SU-DHL-6 (cell line): ENCODE results near the gene FOXF1.

Experiments
- H2AFZ ChIP-seq: fragments of 200-600 bp; sonication (generic); 2 replicates; pipeline ENCODE4 v1.6.1; 2014; ENCODE audit warnings: low read depth, mild to moderate bottlenecking, moderate library complexity, mixed read lengths, antibody characterized with exemption, low read length; ENCODE audit not compliant: severe bottlenecking
- H3F3A ChIP-seq: fragments of 200-600 bp; shearing (Covaris generic); 2 replicates; pipeline ENCODE4 v1.6.0; 2016; ENCODE audit warnings: antibody characterized with exemption, mild to moderate bottlenecking; ENCODE audit not compliant: insufficient read depth
- H3K27ac ChIP-seq: fragments of 200-600 bp; sonication (generic); 2 replicates; pipeline ENCODE4 v1.5.1; 2016; ENCODE audit warnings: low read depth, mild to moderate bottlenecking, low read length, moderate library complexity, mixed read lengths
- H3K27me3 ChIP-seq: fragments of 200-600 bp; sonication (generic), shearing (Covaris generic); 2 replicates; pipeline ENCODE4 v1.6.0; 2014; ENCODE audit warnings: mild to moderate bottlenecking, low read length
- H3K36me3 ChIP-seq: fragments of 200-600 bp; sonication (generic); 2 replicates; pipeline ENCODE4 v1.6.1; 2014; ENCODE audit warnings: mild to moderate bottlenecking, low read length, mixed read lengths
- H3K4me2 ChIP-seq: fragments of 300-600, 200-600 bp; shearing (Covaris generic), sonication (generic); 2 replicates; pipeline ENCODE4 v1.6.0; 2014; ENCODE audit warnings: low read length, low read depth, mild to moderate bottlenecking; ENCODE audit not compliant: poor library complexity, severe bottlenecking
- H3K4me3 ChIP-seq: fragments of 200-600 bp; sonication (generic); 2 replicates; pipeline ENCODE4 v1.5.1; 2014; ENCODE audit warnings: antibody characterized with exemption, low read length, mild to moderate bottlenecking, mixed read lengths; ENCODE audit not compliant: insufficient read depth, poor library complexity, severe bottlenecking
- H3K79me2 ChIP-seq: fragments of 200-600 bp; sonication (generic); 2 replicates; pipeline ENCODE4 v1.6.1; 2014; ENCODE audit warnings: mild to moderate bottlenecking, low read length, moderate library complexity; ENCODE audit not compliant: insufficient read depth
- H3K9ac ChIP-seq: fragments of 200-600 bp; sonication (generic); 2 replicates; pipeline ENCODE4 v1.7.0; 2014; ENCODE audit warnings: mild to moderate bottlenecking, low read length
- H3K9me2 ChIP-seq: fragments of 200-600 bp; sonication (generic); replicated peaks from 2 replicates; pipeline ENCODE4 v1.6.1; 2014; ENCODE audit warnings: low read length; ENCODE audit not compliant: insufficient read depth
- H3K9me3 ChIP-seq: fragments of 200-600 bp; sonication (generic); 2 replicates; pipeline ENCODE4 v1.6.1; 2014; ENCODE audit warnings: low read length, mixed read lengths; ENCODE audit not compliant: insufficient read depth
- H4K20me1 ChIP-seq: fragments of 200-600 bp; sonication (generic); 2 replicates; pipeline ENCODE4 v1.6.1; 2014; ENCODE audit warnings: low read depth, mild to moderate bottlenecking, antibody characterized with exemption, low read length, moderate library complexity, mixed read lengths
- EZH2phosphoT487 ChIP-seq: fragments of 200-600 bp; sonication (generic), shearing (Covaris generic); conservative IDR thresholded peaks from 2 replicates; pipeline ENCODE4 v1.6.1; 2018; ENCODE audit warnings: mild to moderate bottlenecking, antibody characterized with exemption, low read length, moderate library complexity, mixed read lengths
- TF ChIP-seq, protein P1 (sequence below): fragments of 200-600 bp; sonication (generic); IDR thresholded peaks from one replicate; pipeline ENCODE4 v1.5.1; 2017; ENCODE audit warnings: antibody characterized with exemption, mild to moderate bottlenecking, low read length, moderate library complexity; ENCODE audit not compliant: insufficient read depth, poor library complexity, severe bottlenecking

The FOXF1 gene

DNA sequence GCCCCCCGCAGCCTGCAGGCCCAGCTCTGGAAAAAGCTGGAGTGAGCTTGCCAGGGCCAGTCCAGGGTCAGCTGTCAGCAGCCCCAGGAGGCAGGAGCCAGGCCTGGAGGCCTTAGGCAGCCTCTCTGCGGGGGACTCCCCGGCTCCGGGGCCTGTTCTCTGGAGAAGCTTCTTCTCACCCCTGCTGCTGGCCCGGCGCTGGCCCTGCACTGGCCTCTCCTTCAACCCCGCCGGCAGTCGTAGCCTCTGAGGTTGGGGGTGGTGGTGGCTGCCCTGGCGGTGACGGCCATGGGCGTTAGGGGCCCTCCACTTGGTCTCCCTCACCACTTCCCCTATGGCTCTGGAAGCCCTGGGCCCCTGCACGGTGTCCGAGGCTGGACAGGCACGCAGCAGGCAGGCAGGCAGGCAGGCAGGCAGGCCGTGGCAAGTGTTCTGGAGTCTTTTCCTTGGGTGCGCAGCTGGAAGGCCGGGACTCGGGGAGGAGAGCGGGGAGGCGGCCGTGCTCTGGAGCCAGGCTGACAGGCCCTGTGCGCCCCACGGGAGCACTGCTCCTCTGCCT, 2.1 kb downstream of the FOXF1 start:
- H3F3A ChIP-seq = no peaks in the 10 kb centered on the region
- H3K27me3 ChIP-seq = no peaks in the 10 kb centered on the region
- H3K36me3 ChIP-seq = no peaks in the 10 kb centered on the region
- H3K4me3 ChIP-seq = no peak overlapping the region
- no peak overlapping the region for H3K27ac ChIP-seq
- H2AFZ ChIP-seq = no peak overlapping the region
- TF ChIP-seq, protein P1, sequence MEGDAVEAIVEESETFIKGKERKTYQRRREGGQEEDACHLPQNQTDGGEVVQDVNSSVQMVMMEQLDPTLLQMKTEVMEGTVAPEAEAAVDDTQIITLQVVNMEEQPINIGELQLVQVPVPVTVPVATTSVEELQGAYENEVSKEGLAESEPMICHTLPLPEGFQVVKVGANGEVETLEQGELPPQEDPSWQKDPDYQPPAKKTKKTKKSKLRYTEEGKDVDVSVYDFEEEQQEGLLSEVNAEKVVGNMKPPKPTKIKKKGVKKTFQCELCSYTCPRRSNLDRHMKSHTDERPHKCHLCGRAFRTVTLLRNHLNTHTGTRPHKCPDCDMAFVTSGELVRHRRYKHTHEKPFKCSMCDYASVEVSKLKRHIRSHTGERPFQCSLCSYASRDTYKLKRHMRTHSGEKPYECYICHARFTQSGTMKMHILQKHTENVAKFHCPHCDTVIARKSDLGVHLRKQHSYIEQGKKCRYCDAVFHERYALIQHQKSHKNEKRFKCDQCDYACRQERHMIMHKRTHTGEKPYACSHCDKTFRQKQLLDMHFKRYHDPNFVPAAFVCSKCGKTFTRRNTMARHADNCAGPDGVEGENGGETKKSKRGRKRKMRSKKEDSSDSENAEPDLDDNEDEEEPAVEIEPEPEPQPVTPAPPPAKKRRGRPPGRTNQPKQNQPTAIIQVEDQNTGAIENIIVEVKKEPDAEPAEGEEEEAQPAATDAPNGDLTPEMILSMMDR = no peak
- no peak for TF ChIP-seq EZH2phosphoT487
- no peak overlapping the region for H3K4me2 ChIP-seq
- H3K9me2 ChIP-seq = no peaks in the 10 kb centered on the region
- H3K9me3 ChIP-seq = no peaks in the 10 kb centered on the region
- H3K79me2 ChIP-seq = no peaks in the 10 kb centered on the region
- no peaks in the 10 kb centered on the region for H4K20me1 ChIP-seq
- no peak overlapping the region for H3K9ac ChIP-seq

DNA sequence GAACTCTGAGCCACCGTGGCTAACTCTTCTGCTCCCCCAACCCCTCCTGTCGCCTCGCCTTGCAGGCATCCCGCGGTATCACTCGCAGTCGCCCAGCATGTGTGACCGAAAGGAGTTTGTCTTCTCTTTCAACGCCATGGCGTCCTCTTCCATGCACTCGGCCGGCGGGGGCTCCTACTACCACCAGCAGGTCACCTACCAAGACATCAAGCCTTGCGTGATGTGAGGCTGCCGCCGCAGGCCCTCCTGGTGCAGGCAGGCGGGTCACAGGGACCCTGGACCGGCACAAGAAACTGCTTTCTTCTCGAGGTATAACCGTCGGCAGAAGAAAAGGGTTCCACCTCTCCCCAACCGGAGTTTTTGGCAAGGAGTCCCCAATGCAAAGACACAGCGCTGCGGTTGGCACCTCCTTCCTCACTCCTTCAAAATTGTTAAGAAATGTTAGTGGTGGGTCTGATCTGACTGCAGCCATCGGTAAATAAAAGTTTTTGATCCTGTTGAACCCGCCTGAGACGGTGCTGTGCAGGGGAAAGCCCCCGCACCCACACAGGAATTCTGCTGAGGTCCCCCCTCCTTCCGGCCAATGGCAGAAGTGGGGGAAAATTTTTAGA, 2.6 kb downstream of the FOXF1 start:
- TF ChIP-seq, protein P1 = no peak
- TF ChIP-seq EZH2phosphoT487 = no peak
- H3K9ac ChIP-seq = no peak overlapping the region
- no peak overlapping the region for H3K4me3 ChIP-seq
- no peaks in the 10 kb centered on the region for H4K20me1 ChIP-seq
- no peaks in the 10 kb centered on the region for H3F3A ChIP-seq
- no peaks in the 10 kb centered on the region for H3K27me3 ChIP-seq
- H3K4me2 ChIP-seq = no peak overlapping the region
- H3K27ac ChIP-seq = no peak overlapping the region
- H3K36me3 ChIP-seq = no peaks in the 10 kb centered on the region
- H3K9me3 ChIP-seq = no peaks in the 10 kb centered on the region
- no peak overlapping the region for H2AFZ ChIP-seq
- no peaks in the 10 kb centered on the region for H3K9me2 ChIP-seq
- no peaks in the 10 kb centered on the region for H3K79me2 ChIP-seq

DNA sequence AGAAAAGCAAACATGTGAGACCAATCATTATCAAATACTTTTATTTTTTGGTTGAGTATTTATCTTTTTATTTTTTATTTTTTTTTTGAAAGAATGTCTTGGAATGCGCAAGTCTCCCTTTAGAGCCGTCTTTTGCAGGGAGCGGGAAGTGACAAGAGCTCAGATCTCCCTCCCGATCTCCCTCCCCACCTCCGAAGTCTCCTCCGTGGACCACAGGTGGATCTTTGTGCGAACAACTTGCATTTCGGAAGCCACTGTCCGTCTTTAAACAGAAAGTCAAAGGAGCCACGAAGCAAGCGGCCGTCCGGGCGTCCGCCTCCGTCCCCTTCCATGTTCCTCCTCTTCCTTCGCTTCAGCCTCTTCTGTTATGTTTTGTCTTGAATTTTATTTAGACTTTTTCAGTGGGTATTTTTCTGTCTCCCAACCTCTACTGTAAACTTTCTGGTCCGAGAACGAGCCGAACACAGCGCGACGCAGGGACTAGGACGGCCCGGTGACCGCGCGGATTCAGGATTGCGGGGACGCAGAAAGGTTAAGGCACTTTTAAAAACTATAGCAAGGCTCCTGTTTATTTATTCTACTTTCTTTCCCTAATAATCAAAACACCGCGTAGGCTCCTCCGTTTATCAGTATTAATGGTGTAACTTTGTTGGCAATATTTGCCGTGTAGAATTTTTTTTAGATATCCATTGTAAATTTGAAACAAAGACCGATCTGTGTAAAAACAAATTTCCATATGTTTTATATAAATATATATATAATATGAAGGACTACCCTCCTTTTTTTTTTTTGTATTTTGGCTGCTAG, 3.3 kb downstream of the FOXF1 start:
- no peak overlapping the region for H2AFZ ChIP-seq
- no peaks in the 10 kb centered on the region for H4K20me1 ChIP-seq
- no peaks in the 10 kb centered on the region for H3K27me3 ChIP-seq
- no peak overlapping the region for H3K4me3 ChIP-seq
- H3K27ac ChIP-seq = no peak overlapping the region
- H3K9me3 ChIP-seq = no peaks in the 10 kb centered on the region
- H3F3A ChIP-seq = no peaks in the 10 kb centered on the region
- no peak overlapping the region for H3K9ac ChIP-seq
- no peaks in the 10 kb centered on the region for H3K9me2 ChIP-seq
- no peaks in the 10 kb centered on the region for H3K79me2 ChIP-seq
- TF ChIP-seq EZH2phosphoT487 = no peak
- TF ChIP-seq, protein P1 = no peak
- no peak overlapping the region for H3K4me2 ChIP-seq
- no peaks in the 10 kb centered on the region for H3K36me3 ChIP-seq
